ENCODE measurements around the gene GRIN2A. TPM values are rescaled to one million over a fixed set of nuclear protein-coding genes. Genes with fewer than 3 reads are reported as not detected.

Gene GRIN2A
- total and polyA plus RNA-seq, 2 donors (not counting 3 experiments of a cell fraction or from before 2014, with no cell fraction given), result not detected

- TF ChIP-seq POLR2AphosphoS5 (IDR thresholded peaks at IDR 0.05; ENCODE audit: insufficient read depth, low read depth, low read length) (no peak), EZH2 (IDR thresholded peaks at IDR 0.05; ENCODE audit: borderline replicate concordance, low read depth, low read length, severe bottlenecking) (no peak), FOS (IDR thresholded peaks at IDR 0.05; ENCODE audit: borderline replicate concordance, insufficient read depth, low read length) (no peak), CTCF (IDR thresholded peaks at IDR 0.05; ENCODE audit: extremely low read depth in 1 of 2, insufficient read depth in 1 of 2, low read depth in 1 of 2, low read length in 2 of 2) (no peak), GATA2 (IDR thresholded peaks at IDR 0.05; ENCODE audit: insufficient read depth, insufficient read length, low read depth, low read length) (peak; percentile 3), POLR2A (IDR thresholded peaks at IDR 0.05; ENCODE audit: low read depth, low read length) (no peak), JUN (IDR thresholded peaks at IDR 0.05; ENCODE audit: borderline replicate concordance, insufficient read depth, insufficient read length, low read depth) (no peak)
- TF ChIP-seq, protein P1, sequence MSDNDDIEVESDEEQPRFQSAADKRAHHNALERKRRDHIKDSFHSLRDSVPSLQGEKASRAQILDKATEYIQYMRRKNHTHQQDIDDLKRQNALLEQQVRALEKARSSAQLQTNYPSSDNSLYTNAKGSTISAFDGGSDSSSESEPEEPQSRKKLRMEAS (IDR thresholded peaks at IDR 0.05; ENCODE audit: insufficient read depth, insufficient read length), result no peak
- BruUV-seq (replicated peaks), result no TSS peak
- Histone ChIP-seq H3K27ac (ENCODE audit: insufficient read depth, low read depth, low read length) (peak overlapping the region; percentile 48), H3K36me3 (ENCODE audit: control insufficient read depth in 2 of 2, extremely low read depth in 1 of 2, insufficient read depth in 2 of 2, low read length in 2 of 2) (no peaks in the 10 kb centered on the region), H3K27me3 (ENCODE audit: control insufficient read depth in 2 of 2, insufficient read depth in 2 of 2, low read length in 2 of 2) (no peaks in the 10 kb centered on the region), H3K4me2 (ENCODE audit: insufficient read depth, low read length) (no peak overlapping the region), H3K4me1 (ENCODE audit: control insufficient read depth, extremely low read depth, insufficient read depth, low read length) (peaks cover 26% of the 10 kb centered on the region), H3K9me3 (replicated peaks; ENCODE audit: control insufficient read depth, insufficient read depth, low read length) (no peaks in the 10 kb centered on the region), H3K79me2 (ENCODE audit: control insufficient read depth, insufficient read depth, low read length) (no peaks in the 10 kb centered on the region), H3K4me3 (replicated peaks in 1 of 3; ENCODE audit: insufficient read depth in 1 of 3, low read depth in 1 of 3, low read length in 3 of 3) (no peak overlapping the region), H2AFZ (ENCODE audit: low read depth, low read length) (no peak overlapping the region), H3K9ac (replicated peaks; ENCODE audit: extremely low read depth, insufficient read depth, low read length) (no peak overlapping the region), H4K20me1 (replicated peaks; ENCODE audit: control insufficient read depth, extremely low read depth, insufficient read depth, low read length) (no peaks in the 10 kb centered on the region), H3K9me1 (replicated peaks; ENCODE audit: control insufficient read depth, extremely low read depth, insufficient read depth, low read length) (no peaks in the 10 kb centered on the region)
- ChIA-PET CTCF (interaction anchor here (1.6 kb wide), 1 partner anchor 18 kb away, joined by 3 read pairs; no protein-coding TSS in a partner anchor), POLR2A (no interaction called here)
- intact Hi-C loops (cut with micrococcal nuclease) (no loop called here), dilution Hi-C loops (cut with MboI; ENCODE audit: extremely low pct_ligation_motif_present, low sequenced_read_pairs) (no loop called here)
- FAIRE-seq (no peak), DNase-seq (ENCODE audit: low read depth, low spot score) (peak; percentile 11)
Observed at GRCh38 chr16:9846362-9847099, 335.7 kb downstream of the GRIN2A start.
